Spinal cord (tissue), 10 donors: ENCODE measurements around the gene INO80E. TPM values are rescaled to one million over a fixed set of nuclear protein-coding genes. Genes with fewer than 3 reads are reported as not detected.
"Not testable (repeated sequence)": the region's sequence is repeated elsewhere in the genome, so short reads cannot be mapped to it uniquely, and the experiment has no call there.

Experiments
- DNase-seq, 6 donors: peaks; one replicate each; pipeline versions ENCODE4 v3.0.0 to v3.0.0-alpha.2; 2013 to 2015; ENCODE audit warnings: low spot score in 6 of 6, low read depth in 4 of 6
- H3K27ac ChIP-seq: one replicate; pipeline ENCODE4 v1.5.1; 2013; ENCODE audit warnings: low read depth, low read length, control low read depth
- H3K27me3 ChIP-seq: one replicate; pipeline ENCODE4 v1.6.1; 2013; ENCODE audit warnings: low read length; ENCODE audit not compliant: control insufficient read depth, insufficient read depth
- H3K36me3 ChIP-seq: one replicate; pipeline ENCODE4 v1.6.1; 2013; ENCODE audit warnings: low read length; ENCODE audit not compliant: control insufficient read depth, insufficient read depth
- H3K4me1 ChIP-seq: one replicate; pipeline ENCODE4 v1.6.1; 2013; ENCODE audit warnings: low read length; ENCODE audit not compliant: control insufficient read depth, insufficient read depth
- H3K4me3 ChIP-seq: one replicate; pipeline ENCODE4 v1.5.1; 2013; ENCODE audit warnings: low read depth, low read length, control low read depth
- H3K9me3 ChIP-seq: one replicate; pipeline ENCODE4 v1.6.1; 2013; ENCODE audit warnings: low read length; ENCODE audit not compliant: control insufficient read depth, insufficient read depth
- WGBS: methylation state at CpG from one replicate; pipeline ENCODE4 v1.1.5; 2013; ENCODE audit warnings: missing lambda C conversion rate; ENCODE audit not compliant: insufficient coverage; 5-methylcytosine and 5-hydroxymethylcytosine counted together
- long read RNA-seq, 4 donors: transcript quantifications; one replicate each; lab custom pipeline, GENCODE V29; 2026
- polyA plus RNA-seq, 2 donors: library from polyadenylated mRNA; unstranded; fragments of 120-200 nt; gene quantifications; one replicate each; pipeline ENCODE4 v1.2.1, GENCODE V29; 2013; ENCODE audit not compliant: insufficient read length in 2 of 2
- total RNA-seq, 2 donors: library from RNA; depleted of rRNA in 1 of 2; stranded (reverse); fragments of 120-200 nt in 1 of 2; fragments of >200 nt in 1 of 2; gene quantifications; one replicate each; pipeline versions ENCODE4 v1.2.3 to v1.2.4, GENCODE V29; 2013 to 2014
- donor health status: healthy.

INO80E gene, protein sequence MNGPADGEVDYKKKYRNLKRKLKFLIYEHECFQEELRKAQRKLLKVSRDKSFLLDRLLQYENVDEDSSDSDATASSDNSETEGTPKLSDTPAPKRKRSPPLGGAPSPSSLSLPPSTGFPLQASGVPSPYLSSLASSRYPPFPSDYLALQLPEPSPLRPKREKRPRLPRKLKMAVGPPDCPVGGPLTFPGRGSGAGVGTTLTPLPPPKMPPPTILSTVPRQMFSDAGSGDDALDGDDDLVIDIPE
- total RNA-seq: 10 to 100 TPM; 24.9 to 50.6 TPM
- 10 to 100 TPM; 66.4 to 70.9 TPM for polyA plus RNA-seq
- long read RNA-seq, donor 1, transcript INO80E-201 (6 exons, 1,489 nt): minor isoform, 7 of 118 reads
- long read RNA-seq, donor 1, transcript INO80E-207 (7 exons, 2,103 nt): major isoform, 8 of 118 reads
- long read RNA-seq, donor 1, partial matches to known transcripts: 90 of 118 reads
- long read RNA-seq, donor 1, other reads (novel, unspliced or antisense): 11 of 118 reads
- long read RNA-seq, donor 2, transcript INO80E-207 (7 exons, 2,103 nt): major isoform, 7 of 12 reads
- long read RNA-seq, donor 2, transcript INO80E-201 (6 exons, 1,489 nt): minor isoform, 5 of 12 reads
- long read RNA-seq, donor 2, partial matches to known transcripts: 0 of 12 reads
- long read RNA-seq, donor 2, other reads (novel, unspliced or antisense): 0 of 12 reads
- long read RNA-seq, donor 3, transcript INO80E-201 (6 exons, 1,489 nt): major isoform, 8 of 41 reads
- long read RNA-seq, donor 3, partial matches to known transcripts: 30 of 41 reads
- long read RNA-seq, donor 3, other reads (novel, unspliced or antisense): 0 of 41 reads
- long read RNA-seq, donor 4, transcript INO80E-207 (7 exons, 2,103 nt): major isoform, 22 of 50 reads
- long read RNA-seq, donor 4, transcript INO80E-214 (6 exons, 515 nt): minor isoform, 8 of 50 reads
- long read RNA-seq, donor 4, partial matches to known transcripts: 7 of 50 reads
- long read RNA-seq, donor 4, other reads (novel, unspliced or antisense): 0 of 50 reads

DNA sequence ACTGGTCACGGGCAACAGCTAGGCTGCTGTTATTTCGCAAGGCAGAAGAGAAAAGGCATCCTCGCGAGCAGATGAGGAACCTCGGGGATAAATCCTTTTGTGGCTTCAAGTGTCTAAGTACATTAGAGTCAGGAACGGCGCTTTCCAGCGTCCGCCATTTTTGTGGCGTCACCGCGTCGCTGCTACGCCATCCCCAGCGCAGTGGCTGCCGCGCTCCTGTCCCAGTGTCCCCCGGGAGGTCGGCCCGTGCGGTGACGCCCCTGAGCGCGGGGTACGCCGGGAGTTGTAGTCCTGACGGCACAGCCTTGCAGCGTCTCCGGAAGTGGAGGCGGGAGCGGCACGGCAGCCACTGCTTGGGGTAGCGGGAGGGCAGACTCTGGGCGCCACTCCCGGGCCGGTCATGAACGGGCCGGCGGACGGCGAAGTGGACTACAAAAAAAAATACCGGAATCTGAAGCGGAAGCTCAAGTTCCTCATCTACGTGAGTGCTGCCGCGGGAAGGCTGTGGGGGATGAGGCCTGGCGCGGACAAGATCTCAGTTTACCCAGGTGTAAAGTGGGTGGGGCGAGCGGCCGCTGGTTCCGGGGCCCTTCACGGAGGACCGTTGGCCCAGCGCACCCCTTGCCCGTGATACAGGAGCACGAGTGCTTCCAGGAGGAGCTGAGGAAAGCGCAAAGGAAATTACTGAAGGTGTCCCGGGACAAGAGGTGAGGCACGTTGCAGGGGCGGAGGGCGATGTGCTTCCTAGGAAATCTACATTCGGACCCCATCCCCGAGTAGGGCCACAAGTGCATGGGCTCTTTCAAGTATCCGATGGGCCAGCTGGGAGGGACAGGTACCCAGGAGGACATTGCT, at the start of gene INO80E:
Gene INO80E (plus strand): TSS at position 331 of the 855 bp plus-strand sequence. CDS start 70 bp downstream, at position 401.
- WGBS: under 1% methylated on average over 65 of the region's 65 CpGs
- no peaks in the 10 kb centered on the region for H3K27me3 ChIP-seq
- peak within 1 kb of the TSS; percentile 98 for H3K4me3 ChIP-seq
- peak within 1 kb of the TSS; percentile 95 for H3K27ac ChIP-seq
- peaks cover 26% of the 10 kb centered on the region for H3K4me1 ChIP-seq
- H3K9me3 ChIP-seq: no peaks in the 10 kb centered on the region
- DNase-seq: peak; percentile 87 to 99 (median 96)
- H3K36me3 ChIP-seq: peaks cover 64% of the 10 kb centered on the region

DNA sequence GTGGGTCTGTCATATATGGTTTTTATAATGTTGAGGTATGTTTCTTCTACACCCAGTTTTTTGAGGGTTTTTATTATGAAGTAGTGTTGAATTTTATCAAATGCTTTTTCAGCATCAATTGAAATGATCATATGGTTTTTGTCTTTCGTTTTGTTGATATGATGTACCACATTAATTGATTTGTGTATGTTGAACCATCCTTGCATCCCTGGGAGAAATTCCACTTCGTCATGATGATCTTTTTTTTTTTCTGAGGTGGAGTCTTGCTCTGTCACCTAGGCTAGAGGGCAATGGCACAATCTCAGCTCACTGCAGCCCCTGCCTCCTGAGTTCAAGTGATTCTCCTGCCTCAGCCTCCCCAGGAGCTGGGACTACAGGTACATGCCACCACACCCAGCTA, 48.1 kb upstream of the INO80E start:
- Histone ChIP-seq H3K4me3 (no peak overlapping the region), H3K27me3 (no peaks in the 10 kb centered on the region)
- no peak for DNase-seq

DNA sequence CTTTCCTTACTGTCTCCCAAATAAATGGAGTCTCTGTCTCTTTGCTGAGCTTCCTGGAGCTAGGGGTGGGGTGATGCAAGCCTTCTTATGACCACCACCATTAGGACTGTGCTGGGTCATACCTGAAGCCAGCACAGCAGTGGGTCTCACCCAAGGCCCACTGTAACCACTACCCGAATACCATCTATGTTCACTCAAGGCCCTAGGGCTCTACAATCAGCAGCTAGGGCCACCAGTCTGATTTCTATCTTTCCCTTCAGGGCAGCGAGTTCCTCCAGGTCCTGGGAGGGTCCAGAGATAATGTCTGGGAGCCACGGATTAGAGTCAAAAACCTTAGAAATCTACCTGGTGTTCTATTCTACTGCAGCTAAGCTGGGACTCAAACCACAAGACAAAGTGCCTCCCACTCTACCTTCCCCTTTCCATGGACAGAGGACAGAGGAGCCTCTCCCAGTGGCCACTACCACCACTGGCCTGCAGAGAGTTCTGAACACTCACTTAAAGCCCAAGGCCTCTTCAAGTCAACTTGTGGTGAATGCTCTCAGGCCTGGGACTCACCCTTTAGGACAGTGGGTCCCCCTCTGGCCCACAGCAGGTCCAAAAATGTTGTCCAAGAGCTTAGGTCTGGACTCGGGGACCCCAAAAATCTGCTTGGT, 45.1 kb upstream of the INO80E start:
- Histone ChIP-seq H3K9me3 (no peaks in the 10 kb centered on the region), H3K36me3 (no peaks in the 10 kb centered on the region), H3K4me3 (no peak overlapping the region), H3K27ac (no peak overlapping the region), H3K27me3 (no peaks in the 10 kb centered on the region), H3K4me1 (no peaks in the 10 kb centered on the region)
- DNase-seq: no peak
- WGBS: 80% methylated on average over 4 of the region's 4 CpGs

More for the DNA sequence above, 48.1 kb upstream of the INO80E start:
- WGBS: 100% methylated on average over 1 of the region's 2 CpGs
- no peak overlapping the region for H3K27ac ChIP-seq
- no peaks in the 10 kb centered on the region for H3K9me3 ChIP-seq
- no peaks in the 10 kb centered on the region for H3K36me3 ChIP-seq
- H3K4me1 ChIP-seq: no peaks in the 10 kb centered on the region

DNA sequence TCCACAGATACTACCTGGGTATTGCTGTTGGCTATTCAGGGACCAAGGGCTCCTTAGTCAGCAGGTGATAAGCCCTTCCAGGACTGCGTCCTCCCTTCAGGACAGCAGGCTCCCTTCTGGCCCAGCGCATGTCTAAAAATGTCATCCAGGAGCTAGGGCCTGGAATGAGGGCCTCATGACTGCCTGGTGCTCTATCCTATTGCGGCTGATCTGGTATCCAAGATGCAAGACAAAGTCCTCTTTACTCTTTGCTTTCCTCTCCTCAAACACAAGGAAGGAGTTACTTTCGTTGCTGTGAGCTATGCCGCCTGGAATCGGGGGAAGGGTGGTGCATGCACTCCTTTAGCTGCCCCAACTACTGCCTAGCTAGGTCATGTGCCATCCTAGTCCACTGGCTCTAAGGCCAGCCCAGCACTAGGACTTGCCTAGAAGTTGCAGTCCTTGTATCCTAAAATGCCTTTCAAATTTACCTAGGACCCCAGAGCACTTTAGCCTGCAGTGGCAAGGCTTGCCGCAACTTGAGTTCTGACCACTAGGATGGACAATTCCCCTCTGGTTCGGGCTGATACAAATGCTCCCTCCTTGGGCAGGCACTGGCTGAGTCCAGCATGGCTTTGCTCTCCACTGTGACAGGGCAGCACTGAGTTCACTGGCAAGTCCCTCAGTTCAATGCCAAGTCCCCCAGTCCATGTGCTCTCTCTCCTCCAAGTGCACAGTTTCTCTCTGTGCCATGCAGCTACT, 44.2 kb upstream of the INO80E start:
- no peaks in the 10 kb centered on the region for H3K27me3 ChIP-seq
- H3K4me1 ChIP-seq: no peaks in the 10 kb centered on the region
- H3K36me3 ChIP-seq: no peaks in the 10 kb centered on the region
- DNase-seq: no peak
- no peak overlapping the region for H3K4me3 ChIP-seq
- WGBS: 83% methylated on average over 8 of the region's 8 CpGs
- no peaks in the 10 kb centered on the region for H3K9me3 ChIP-seq
- no peak overlapping the region for H3K27ac ChIP-seq

DNA sequence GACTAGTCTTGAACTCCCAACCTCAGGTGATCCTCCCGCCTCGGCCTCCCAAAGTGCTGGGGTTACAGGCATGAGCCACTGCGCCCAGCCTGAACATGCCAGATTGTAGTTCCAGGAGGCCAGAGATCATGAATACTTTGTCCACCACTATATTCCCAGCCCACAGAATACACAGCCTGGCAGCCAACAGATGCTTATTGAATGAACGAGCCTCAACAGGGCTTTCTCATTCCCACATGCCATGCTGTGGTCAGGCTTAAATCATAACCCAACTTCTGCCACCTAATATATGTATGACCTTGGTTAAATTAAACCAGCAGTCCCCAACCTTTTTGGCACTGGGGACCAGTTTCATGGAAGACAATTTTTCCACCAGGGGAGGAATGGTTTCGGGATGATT, 37.3 kb upstream of the INO80E start:
- WGBS: 89% methylated on average over 4 of the region's 5 CpGs
- Histone ChIP-seq H3K27ac (no peak overlapping the region), H3K4me3 (no peak overlapping the region), H3K4me1 (peaks cover 17% of the 10 kb centered on the region), H3K27me3 (no peaks in the 10 kb centered on the region), H3K36me3 (no peaks in the 10 kb centered on the region), H3K9me3 (no peaks in the 10 kb centered on the region)
- no peak for DNase-seq

DNA sequence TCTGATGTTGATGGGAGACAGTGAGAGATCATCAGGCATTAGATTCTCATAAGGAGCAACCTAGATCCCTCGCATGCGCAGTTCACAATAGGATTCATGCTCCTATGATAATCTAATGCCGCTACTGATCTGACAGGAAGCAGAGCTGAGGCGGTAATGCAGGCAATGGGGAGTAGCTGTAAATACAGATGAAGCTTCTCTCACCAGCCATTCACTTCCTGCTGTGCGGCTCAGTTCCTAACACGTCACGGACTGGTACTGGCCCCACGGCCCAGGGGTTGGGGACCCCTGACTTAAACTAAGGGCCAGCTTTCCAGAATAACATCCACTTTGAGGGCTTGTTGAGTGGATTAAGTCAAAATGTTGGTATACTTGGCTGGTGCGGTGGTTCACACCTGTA, 36.7 kb upstream of the INO80E start:
- Histone ChIP-seq H3K9me3 (no peaks in the 10 kb centered on the region), H3K4me1 (peaks cover 17% of the 10 kb centered on the region), H3K27me3 (no peaks in the 10 kb centered on the region), H3K27ac (no peak overlapping the region), H3K36me3 (no peaks in the 10 kb centered on the region), H3K4me3 (no peak overlapping the region)
- no peak for DNase-seq
- 93% methylated on average over 3 of the region's 9 CpGs for WGBS

DNA sequence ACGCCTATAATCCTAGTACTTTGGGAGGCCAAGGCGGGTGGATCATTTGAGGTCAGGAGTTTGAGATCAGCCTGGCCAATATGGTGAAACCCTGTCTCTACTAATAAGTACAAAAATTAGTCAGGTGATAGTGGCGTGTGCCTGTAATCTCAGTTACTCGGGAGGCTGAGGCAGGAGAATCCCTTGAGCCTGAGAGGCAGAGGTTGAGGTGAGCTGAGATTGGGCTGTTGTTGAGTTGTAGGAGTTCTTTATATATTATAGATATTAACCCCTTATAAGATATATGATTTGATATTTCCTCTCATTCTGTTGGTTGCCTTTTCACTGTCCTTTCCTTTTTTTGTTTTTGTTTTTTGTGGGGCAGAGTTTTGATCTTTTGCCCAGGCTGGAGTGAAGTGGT, 36.2 kb upstream of the INO80E start:
- not testable (repeated sequence) for H3K36me3 ChIP-seq, H3K9me3 ChIP-seq, DNase-seq, H3K4me3 ChIP-seq, H3K27ac ChIP-seq, H3K27me3 ChIP-seq
- no CpG with 5 or more reads among the region's 4 CpGs for WGBS
- peaks cover 17% of the 10 kb centered on the region for H3K4me1 ChIP-seq

DNA sequence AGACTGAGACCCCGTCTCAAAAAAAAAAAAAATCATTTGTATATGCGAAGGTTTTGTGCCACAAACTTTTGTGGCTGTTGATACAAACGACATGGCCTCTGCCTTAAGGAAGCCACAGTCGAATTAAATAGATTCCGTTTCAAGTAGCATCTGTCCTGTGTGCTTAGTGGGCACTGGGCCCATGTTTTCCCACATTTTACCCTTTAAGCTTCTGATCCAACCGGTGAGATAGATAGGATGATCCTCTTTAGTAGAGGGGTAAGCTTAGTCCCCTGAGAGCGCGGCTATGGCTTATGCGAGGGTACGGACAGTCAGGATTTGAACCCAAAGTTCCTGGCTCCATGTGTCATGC, 34.9 kb upstream of the INO80E start:
- no peaks in the 10 kb centered on the region for H3K27me3 ChIP-seq
- 73% methylated on average over 7 of the region's 10 CpGs for WGBS

More for the DNA sequence above, 34.9 kb upstream of the INO80E start:
- peaks cover 17% of the 10 kb centered on the region for H3K4me1 ChIP-seq
- H3K36me3 ChIP-seq: no peaks in the 10 kb centered on the region
- H3K9me3 ChIP-seq: no peaks in the 10 kb centered on the region
- H3K27ac ChIP-seq: peak overlapping the region; percentile 84
- no peak for DNase-seq
- peak overlapping the region; percentile 86 for H3K4me3 ChIP-seq
